Measurements from ENCODE around the gene MTRR.

- TF ChIP-seq CTCF (conservative IDR thresholded peaks at IDR 0.05; ENCODE audit: low read depth, low read length) (no peak), EZH2 (IDR thresholded peaks at IDR 0.05; ENCODE audit: low read length, unreplicated experiment) (no peak)
These were observed 17.2 kb upstream of the MTRR start for GRCh38 chr5:7851617-7852289.
